HCT116 (cell line): ENCODE data around the gene FMN2. TPM values are rescaled to one million over a fixed set of nuclear protein-coding genes. Genes with fewer than 3 reads are reported as not detected.

ENCODE experiments used
- ATAC-seq: fragments of 200-7000 bp; cut with Tn5 transposase; 2 replicates; pipeline ENCODE4 v1.9.1; 2020; ENCODE audit warnings: mild to moderate bottlenecking, moderate library complexity
- BruUV-seq: library from RNA; stranded (reverse); fragments of 400-500 nt; replicated peaks from 2 replicates; lab custom pipeline; 2021; lab: Mats Ljungman, UMichigan
- CTCF ChIA-PET: fragments of 300-600 bp; sonication (Branson Sonifier 250); formaldehyde crosslinking; loops from one replicate; lab custom pipeline; 2021; ENCODE audit warnings: antibody characterized with exemption; lab: Charles Lee
- POLR2A ChIA-PET: fragments of 300-600, 350-600 bp; sonication (Branson Sonifier 250); formaldehyde crosslinking; loops from one replicate; lab custom pipeline; 2021; ENCODE audit warnings: antibody characterized with exemption; lab: Charles Lee
- RAD21 ChIA-PET, 2 experiments: fragments of 300-600 bp; sonication (Branson Sonifier 250); formaldehyde crosslinking; loops; one replicate each; lab custom pipeline; 2023; ENCODE audit warnings: low total read pairs in 2 of 2; ENCODE audit not compliant: uncharacterized antibody in 2 of 2, unreplicated experiment in 2 of 2, low non-redundant PET in 1 of 2; lab: Charles Lee
- DNase-seq: peaks from one replicate; pipeline ENCODE4 v3.0.0-alpha.2; 2010; ENCODE audit warnings: low read depth, low spot score
- H2AFZ ChIP-seq: fragments of 200-600 bp; shearing (Covaris generic), sonication (generic); 2 replicates; pipeline ENCODE4 v1.6.1; 2017; ENCODE audit warnings: low read depth, mixed run types, mixed read lengths, antibody characterized with exemption, low read length; ENCODE audit not compliant: poor library complexity, severe bottlenecking
- H3K27ac ChIP-seq: 2 replicates; pipeline ENCODE4 v1.5.1; 2012; ENCODE audit warnings: low read depth, low read length
- H3K27me3 ChIP-seq: fragments of 200-600 bp; sonication (generic); 2 replicates; pipeline ENCODE4 v1.6.1; 2016; ENCODE audit warnings: mixed run types, low read length, mixed read lengths; ENCODE audit not compliant: insufficient read depth
- H3K36me3 ChIP-seq, 2 experiments: fragments of 200-500 bp in 1 of 2; fragments of 200-600 bp in 1 of 2; sonication (Bioruptor generic) in 1 of 2; sonication (generic) in 1 of 2; 2 replicates each; pipeline versions ENCODE4 v1.5.1 to v1.6.1; 2014 to 2016; ENCODE audit warnings: low read length in 2 of 2, inconsistent platforms in 1 of 2, mixed read lengths in 1 of 2, mixed run types in 1 of 2; ENCODE audit not compliant: insufficient read depth in 2 of 2, control insufficient read depth in 1 of 2
- H3K4me1 ChIP-seq, 2 experiments: fragments of 200-600 bp in 1 of 2; sonication (generic) in 1 of 2; 2 replicates each; pipeline versions ENCODE4 v1.5.1 to v1.6.1; 2012 to 2017; ENCODE audit warnings: low read length in 2 of 2, inconsistent platforms in 1 of 2, mild to moderate bottlenecking in 1 of 2, mixed read lengths in 1 of 2, mixed run types in 1 of 2, moderate library complexity in 1 of 2; ENCODE audit not compliant: insufficient read depth in 2 of 2, control insufficient read depth in 1 of 2
- H3K4me2 ChIP-seq: fragments of 200-600 bp; sonication (generic); 2 replicates; pipeline ENCODE4 v1.6.1; 2017; ENCODE audit warnings: mixed run types, low read length, mixed read lengths
- H3K4me3 ChIP-seq, 2 experiments: fragments of 200-600 bp in 1 of 2; sonication (generic) in 1 of 2; replicated peaks in 1 of 2; 2 replicates each; pipeline ENCODE4 v1.5.1; 2011 to 2016; ENCODE audit warnings: low read length in 2 of 2, control low read depth in 1 of 2, low read depth in 1 of 2, mild to moderate bottlenecking in 1 of 2, mixed read lengths in 1 of 2, mixed run types in 1 of 2
- H3K79me2 ChIP-seq: fragments of 200-600 bp; sonication (generic); 2 replicates; pipeline ENCODE4 v1.6.1; 2017; ENCODE audit warnings: mild to moderate bottlenecking, mixed run types, low read length, moderate library complexity, mixed read lengths; ENCODE audit not compliant: insufficient read depth
- H3K9ac ChIP-seq: fragments of 200-600 bp; sonication (generic); 2 replicates; pipeline ENCODE4 v1.6.1; 2016; ENCODE audit warnings: low read length, mixed read lengths
- H3K9me2 ChIP-seq: fragments of 200-600 bp; sonication (generic), shearing (Covaris generic); 2 replicates; pipeline ENCODE4 v1.6.1; 2017; ENCODE audit warnings: mixed run types, mild to moderate bottlenecking, moderate library complexity; ENCODE audit not compliant: insufficient read depth
- H3K9me3 ChIP-seq, 2 experiments: fragments of 200-500 bp in 1 of 2; fragments of 200-600 bp in 1 of 2; sonication (Bioruptor generic) in 1 of 2; sonication (generic) in 1 of 2; 2 replicates each; pipeline ENCODE4 v1.6.1; 2014 to 2017; ENCODE audit warnings: low read length in 2 of 2, mixed read lengths in 2 of 2, inconsistent platforms in 1 of 2, low read depth in 1 of 2, mild to moderate bottlenecking in 1 of 2, mixed run types in 1 of 2, moderate library complexity in 1 of 2; ENCODE audit not compliant: control insufficient read depth in 1 of 2, insufficient read depth in 1 of 2
- H4K20me1 ChIP-seq: fragments of 200-600 bp; sonication (generic), shearing (Covaris generic); 2 replicates; pipeline ENCODE4 v1.6.1; 2017; ENCODE audit warnings: mixed run types, mild to moderate bottlenecking, moderate library complexity; ENCODE audit not compliant: insufficient read depth
- CBX3 ChIP-seq: IDR thresholded peaks from 2 replicates; pipeline ENCODE4 v1.6.1; 2012; ENCODE audit warnings: low read depth
- CEBPB ChIP-seq: IDR thresholded peaks from 2 replicates; pipeline ENCODE4 v1.6.1; 2012; ENCODE audit warnings: low read depth
- EGR1 ChIP-seq: IDR thresholded peaks from 2 replicates; pipeline ENCODE4 v1.6.1; 2012; ENCODE audit warnings: low read depth
- ELF1 ChIP-seq: IDR thresholded peaks from 2 replicates; pipeline ENCODE4 v1.6.1; 2012; ENCODE audit warnings: low read depth, borderline replicate concordance
- EZH2 ChIP-seq: fragments of 200-600 bp; sonication (generic); IDR thresholded peaks from 2 replicates; pipeline ENCODE4 v1.6.1; 2017; ENCODE audit warnings: antibody characterized with exemption, mixed run types
- EZH2phosphoT487 ChIP-seq: fragments of 200-600 bp; IDR thresholded peaks from 2 replicates; pipeline ENCODE4 v1.6.1; 2018; ENCODE audit warnings: antibody characterized with exemption, borderline replicate concordance
- FOSL1 ChIP-seq: IDR thresholded peaks from 2 replicates; pipeline ENCODE4 v1.6.1; 2012; ENCODE audit warnings: low read depth
- JUND ChIP-seq: IDR thresholded peaks from 2 replicates; pipeline ENCODE4 v1.6.1; 2012
- MAX ChIP-seq: IDR thresholded peaks from 2 replicates; pipeline ENCODE4 v1.6.1; 2012
- RAD21 ChIP-seq: IDR thresholded peaks from 2 replicates; pipeline ENCODE4 v1.6.1; 2012; ENCODE audit warnings: low read depth, mild to moderate bottlenecking
- SP1 ChIP-seq: IDR thresholded peaks from 2 replicates; pipeline ENCODE4 v1.6.1; 2012; ENCODE audit warnings: low read depth
- TCF7L2 ChIP-seq: IDR thresholded peaks from 2 replicates; pipeline ENCODE4 v1.7.0; 2011; ENCODE audit warnings: borderline replicate concordance, inconsistent platforms; ENCODE audit not compliant: insufficient read depth, insufficient read length; ENCODE audit errors: extremely low read depth
- YY1 ChIP-seq: IDR thresholded peaks from 2 replicates; pipeline ENCODE4 v1.6.1; 2011; ENCODE audit warnings: low read length, low read depth, moderate library complexity, mild to moderate bottlenecking; ENCODE audit not compliant: insufficient replicate concordance; ENCODE audit errors: extremely low read depth
- ZBTB33 ChIP-seq: IDR thresholded peaks from 2 replicates; pipeline ENCODE4 v1.6.1; 2011; ENCODE audit warnings: mild to moderate bottlenecking, low read length, moderate library complexity; ENCODE audit not compliant: insufficient replicate concordance; ENCODE audit errors: extremely low read depth
- ZFX ChIP-seq: fragments of 450-650 bp; IDR thresholded peaks from 2 replicates; pipeline ENCODE4 v1.6.1; 2017
- ZNF274 ChIP-seq: fragments of 200-500 bp; sonication (Bioruptor generic); IDR thresholded peaks from 2 replicates; pipeline ENCODE4 v1.6.1; 2014; ENCODE audit warnings: mild to moderate bottlenecking, low read depth, low read length, inconsistent platforms
- intact Hi-C: fragments of 100-400 bp; cut with micrococcal nuclease; formaldehyde crosslinking; loops from 2 replicates; pipeline ENCODE4 v1.10.0; 2022
- total RNA-seq: library from RNA; stranded (reverse); gene quantifications from one replicate; pipeline ENCODE4 v1.2.1, GENCODE V29; 2021; ENCODE audit not compliant: unreplicated experiment
- TF ChIP-seq, protein P1 (sequence below): IDR thresholded peaks from 2 replicates; pipeline ENCODE4 v1.6.1; 2012; ENCODE audit warnings: low read depth
- TF ChIP-seq, protein P2 (sequence below): IDR thresholded peaks from 2 replicates; pipeline ENCODE4 v1.6.1; 2012

Gene FMN2
- total RNA-seq, 1 experiment from 2014 or later, result not detected

- Histone ChIP-seq H2AFZ (no peak overlapping the region), H3K4me3 (no peak overlapping the region), H3K4me2 (no peak overlapping the region), H3K9me3 (peaks cover 5 to 14% of the 10 kb centered on the region in 2 experiments; a peak in 2 of 4 replicates), H4K20me1 (no peaks in the 10 kb centered on the region), H3K27me3 (no peaks in the 10 kb centered on the region), H3K27ac (no peak overlapping the region), H3K9me2 (no peaks in the 10 kb centered on the region), H3K36me3 (no peaks in the 10 kb centered on the region), H3K79me2 (no peaks in the 10 kb centered on the region), H3K4me1 (no peaks in the 10 kb centered on the region), H3K9ac (no peak overlapping the region)
- intact Hi-C loops, result no loop called here
- ChIA-PET RAD21 (no interaction called here), POLR2A (no interaction called here), CTCF (no interaction called here)
- ATAC-seq, result no peak
- BruUV-seq, result no TSS peak
- TF ChIP-seq, protein P1, sequence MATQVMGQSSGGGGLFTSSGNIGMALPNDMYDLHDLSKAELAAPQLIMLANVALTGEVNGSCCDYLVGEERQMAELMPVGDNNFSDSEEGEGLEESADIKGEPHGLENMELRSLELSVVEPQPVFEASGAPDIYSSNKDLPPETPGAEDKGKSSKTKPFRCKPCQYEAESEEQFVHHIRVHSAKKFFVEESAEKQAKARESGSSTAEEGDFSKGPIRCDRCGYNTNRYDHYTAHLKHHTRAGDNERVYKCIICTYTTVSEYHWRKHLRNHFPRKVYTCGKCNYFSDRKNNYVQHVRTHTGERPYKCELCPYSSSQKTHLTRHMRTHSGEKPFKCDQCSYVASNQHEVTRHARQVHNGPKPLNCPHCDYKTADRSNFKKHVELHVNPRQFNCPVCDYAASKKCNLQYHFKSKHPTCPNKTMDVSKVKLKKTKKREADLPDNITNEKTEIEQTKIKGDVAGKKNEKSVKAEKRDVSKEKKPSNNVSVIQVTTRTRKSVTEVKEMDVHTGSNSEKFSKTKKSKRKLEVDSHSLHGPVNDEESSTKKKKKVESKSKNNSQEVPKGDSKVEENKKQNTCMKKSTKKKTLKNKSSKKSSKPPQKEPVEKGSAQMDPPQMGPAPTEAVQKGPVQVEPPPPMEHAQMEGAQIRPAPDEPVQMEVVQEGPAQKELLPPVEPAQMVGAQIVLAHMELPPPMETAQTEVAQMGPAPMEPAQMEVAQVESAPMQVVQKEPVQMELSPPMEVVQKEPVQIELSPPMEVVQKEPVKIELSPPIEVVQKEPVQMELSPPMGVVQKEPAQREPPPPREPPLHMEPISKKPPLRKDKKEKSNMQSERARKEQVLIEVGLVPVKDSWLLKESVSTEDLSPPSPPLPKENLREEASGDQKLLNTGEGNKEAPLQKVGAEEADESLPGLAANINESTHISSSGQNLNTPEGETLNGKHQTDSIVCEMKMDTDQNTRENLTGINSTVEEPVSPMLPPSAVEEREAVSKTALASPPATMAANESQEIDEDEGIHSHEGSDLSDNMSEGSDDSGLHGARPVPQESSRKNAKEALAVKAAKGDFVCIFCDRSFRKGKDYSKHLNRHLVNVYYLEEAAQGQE, result no peak
- TF ChIP-seq EZH2phosphoT487 (no peak), ZBTB33 (no peak), ELF1 (no peak), YY1 (no peak), CBX3 (no peak), ZNF274 (no peak), EGR1 (no peak), SP1 (no peak), FOSL1 (no peak), RAD21 (no peak), ZFX (no peak), CEBPB (no peak), TCF7L2 (no peak), EZH2 (no peak), JUND (no peak), MAX (no peak)
- TF ChIP-seq, protein P2, sequence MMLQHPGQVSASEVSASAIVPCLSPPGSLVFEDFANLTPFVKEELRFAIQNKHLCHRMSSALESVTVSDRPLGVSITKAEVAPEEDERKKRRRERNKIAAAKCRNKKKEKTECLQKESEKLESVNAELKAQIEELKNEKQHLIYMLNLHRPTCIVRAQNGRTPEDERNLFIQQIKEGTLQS, result no peak
- no peak for DNase-seq
These were observed 47.1 kb upstream of the FMN2 start for GRCh38 chr1:240044620-240045019.
